Cardiac muscle cell (in vitro differentiated cells and primary cell): ENCODE measurements around the gene FAM136A. TPM values are rescaled to one million over a fixed set of nuclear protein-coding genes. Genes with fewer than 3 reads are reported as not detected.

Source experiments
- DNase-seq, 2 donors: peaks; one replicate each; pipeline versions ENCODE4 v3.0.0 to v3.0.0-alpha.2; 2010 to 2017; ENCODE audit warnings: low read depth in 1 of 2, low spot score in 1 of 2
- H3K27ac ChIP-seq: fragments of 200-600 bp; sonication (generic); 2 replicates; pipeline ENCODE4 v1.5.1; 2016
- H3K27me3 ChIP-seq: fragments of 200-600 bp; sonication (generic); 2 replicates; pipeline ENCODE4 v1.6.0; 2016; ENCODE audit warnings: control low read depth
- H3K36me3 ChIP-seq: fragments of 200-600 bp; sonication (generic); 2 replicates; pipeline ENCODE4 v1.5.1; 2016; ENCODE audit warnings: control low read depth
- H3K4me1 ChIP-seq: fragments of 200-600 bp; sonication (generic); 2 replicates; pipeline ENCODE4 v1.8.1; 2017; ENCODE audit warnings: low read depth, mild to moderate bottlenecking, mixed run types
- H3K4me3 ChIP-seq: fragments of 200-600 bp; sonication (generic); 2 replicates; pipeline ENCODE4 v1.5.1; 2016; ENCODE audit warnings: mild to moderate bottlenecking
- H3K9me3 ChIP-seq: fragments of 200-600 bp; sonication (generic); 2 replicates; pipeline ENCODE4 v1.5.1; 2017; ENCODE audit warnings: low read depth, mild to moderate bottlenecking, control low read depth
- polyA plus RNA-seq: library from polyadenylated mRNA; unstranded; fragments of >200 nt; fragmentation: Nextera tagmentation; extraction: Ambion mirVana; gene quantifications from 2 replicates; pipeline ENCODE4 v1.2.1, GENCODE V29; 2016
- total RNA-seq: library from RNA; depleted of rRNA; stranded (reverse); fragments of >200 nt; gene quantifications from 2 replicates; pipeline ENCODE4 v1.2.3, GENCODE V29; 2016
- TF ChIP-seq, protein P1 (sequence below): IDR thresholded peaks from 2 replicates; pipeline ENCODE4 v1.5.1; 2012; ENCODE audit warnings: low read depth, mild to moderate bottlenecking, low read length

FAM136A gene
- total and polyA plus RNA-seq, 2 experiments from 2014 or later = 70.8 to 109 TPM

DNA sequence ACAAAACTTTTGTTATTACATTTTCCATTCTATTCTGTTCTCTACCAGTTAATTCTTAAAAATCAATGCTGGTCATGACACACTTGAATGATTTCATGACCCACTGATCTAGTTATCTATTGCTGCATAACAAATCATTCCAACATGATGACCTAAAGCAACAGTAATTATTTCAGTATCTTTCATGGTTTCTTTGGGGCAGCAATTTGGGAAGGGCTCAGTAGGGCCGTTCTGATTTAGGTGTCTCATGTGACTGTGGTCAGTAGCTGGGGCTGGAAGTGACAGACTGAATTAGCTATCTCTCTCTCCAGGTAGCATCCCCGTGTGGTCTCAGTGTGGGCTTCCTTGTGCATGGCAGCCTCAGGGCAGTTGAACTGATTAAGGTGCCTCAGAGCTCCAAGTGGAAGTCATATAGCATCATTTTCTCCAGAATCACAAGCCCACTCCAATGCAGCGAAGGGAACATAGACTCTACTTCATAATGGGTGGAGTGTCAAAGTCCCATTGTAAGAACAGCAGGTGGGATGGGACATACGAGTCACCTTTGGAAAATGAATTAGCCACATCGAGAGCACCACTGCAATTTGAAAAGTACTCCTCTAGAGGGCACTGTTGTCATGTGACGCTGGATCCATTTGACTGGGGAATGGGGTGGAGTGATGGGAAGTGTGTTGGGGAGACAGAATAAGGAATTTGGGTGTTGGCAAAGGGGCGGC lies 39.1 kb upstream of the FAM136A start:
- TF ChIP-seq, protein P1, sequence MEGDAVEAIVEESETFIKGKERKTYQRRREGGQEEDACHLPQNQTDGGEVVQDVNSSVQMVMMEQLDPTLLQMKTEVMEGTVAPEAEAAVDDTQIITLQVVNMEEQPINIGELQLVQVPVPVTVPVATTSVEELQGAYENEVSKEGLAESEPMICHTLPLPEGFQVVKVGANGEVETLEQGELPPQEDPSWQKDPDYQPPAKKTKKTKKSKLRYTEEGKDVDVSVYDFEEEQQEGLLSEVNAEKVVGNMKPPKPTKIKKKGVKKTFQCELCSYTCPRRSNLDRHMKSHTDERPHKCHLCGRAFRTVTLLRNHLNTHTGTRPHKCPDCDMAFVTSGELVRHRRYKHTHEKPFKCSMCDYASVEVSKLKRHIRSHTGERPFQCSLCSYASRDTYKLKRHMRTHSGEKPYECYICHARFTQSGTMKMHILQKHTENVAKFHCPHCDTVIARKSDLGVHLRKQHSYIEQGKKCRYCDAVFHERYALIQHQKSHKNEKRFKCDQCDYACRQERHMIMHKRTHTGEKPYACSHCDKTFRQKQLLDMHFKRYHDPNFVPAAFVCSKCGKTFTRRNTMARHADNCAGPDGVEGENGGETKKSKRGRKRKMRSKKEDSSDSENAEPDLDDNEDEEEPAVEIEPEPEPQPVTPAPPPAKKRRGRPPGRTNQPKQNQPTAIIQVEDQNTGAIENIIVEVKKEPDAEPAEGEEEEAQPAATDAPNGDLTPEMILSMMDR = peak; percentile 82
- no peaks in the 10 kb centered on the region for H3K36me3 ChIP-seq

DNA sequence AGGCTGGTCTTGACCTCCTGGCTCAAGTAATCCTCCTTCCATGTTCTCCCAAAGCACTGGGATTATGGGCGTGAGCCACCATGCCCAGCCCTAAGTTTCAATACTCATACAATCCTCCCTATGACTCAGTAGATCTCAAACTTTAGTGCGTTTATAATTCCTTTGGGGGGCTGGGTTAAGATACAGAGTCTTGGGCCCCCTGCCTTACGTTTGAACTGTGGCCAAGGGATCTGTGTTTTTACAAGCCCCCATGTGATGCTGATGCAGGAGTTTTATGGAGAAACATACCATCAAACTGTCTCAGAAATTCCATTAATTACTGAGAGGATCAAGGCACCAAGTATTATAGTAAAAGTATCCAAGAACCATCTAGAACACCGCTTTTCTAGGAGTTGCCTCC lies 38.2 kb upstream of the FAM136A start:
- TF ChIP-seq, protein P1 = no peak

More for the DNA sequence above, 39.1 kb upstream of the FAM136A start:
- Histone ChIP-seq H3K9me3 (no peaks in the 10 kb centered on the region), H3K27ac (no peak overlapping the region), H3K4me3 (no peak overlapping the region), H3K27me3 (no peaks in the 10 kb centered on the region), H3K4me1 (no peaks in the 10 kb centered on the region)
- peak; percentile 52 to 67 for DNase-seq

DNA sequence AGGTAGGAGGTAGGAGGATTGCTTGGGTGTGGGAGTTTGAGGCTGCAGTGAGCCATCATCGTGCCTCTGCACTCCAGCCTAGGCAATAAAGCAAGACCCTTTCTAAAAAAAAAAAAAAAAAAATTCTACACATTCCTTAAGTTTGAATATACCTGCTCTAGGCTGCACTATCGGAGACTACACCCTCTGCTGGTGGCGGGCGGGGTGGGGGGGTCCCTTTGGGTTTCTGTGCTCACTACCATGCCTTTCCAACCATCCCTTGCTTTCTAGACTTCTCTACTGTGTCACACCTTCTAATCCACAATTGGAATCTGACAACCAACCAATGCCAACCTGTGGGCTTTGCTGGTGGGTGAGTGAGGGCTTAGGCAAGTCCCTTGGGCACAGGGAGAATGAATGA lies 34.7 kb upstream of the FAM136A start:
- H3K4me1 ChIP-seq = no peaks in the 10 kb centered on the region
- no peaks in the 10 kb centered on the region for H3K27me3 ChIP-seq
- H3K36me3 ChIP-seq = no peaks in the 10 kb centered on the region
- H3K9me3 ChIP-seq = no peaks in the 10 kb centered on the region
- H3K27ac ChIP-seq = no peak overlapping the region
- H3K4me3 ChIP-seq = no peak overlapping the region
- DNase-seq = no peak
- TF ChIP-seq, protein P1 = no peak

More for the DNA sequence above, 38.2 kb upstream of the FAM136A start:
- Histone ChIP-seq H3K27ac (no peak overlapping the region), H3K27me3 (no peaks in the 10 kb centered on the region), H3K4me1 (no peaks in the 10 kb centered on the region), H3K9me3 (no peaks in the 10 kb centered on the region), H3K4me3 (no peak overlapping the region), H3K36me3 (no peaks in the 10 kb centered on the region)
- DNase-seq = no peak

DNA sequence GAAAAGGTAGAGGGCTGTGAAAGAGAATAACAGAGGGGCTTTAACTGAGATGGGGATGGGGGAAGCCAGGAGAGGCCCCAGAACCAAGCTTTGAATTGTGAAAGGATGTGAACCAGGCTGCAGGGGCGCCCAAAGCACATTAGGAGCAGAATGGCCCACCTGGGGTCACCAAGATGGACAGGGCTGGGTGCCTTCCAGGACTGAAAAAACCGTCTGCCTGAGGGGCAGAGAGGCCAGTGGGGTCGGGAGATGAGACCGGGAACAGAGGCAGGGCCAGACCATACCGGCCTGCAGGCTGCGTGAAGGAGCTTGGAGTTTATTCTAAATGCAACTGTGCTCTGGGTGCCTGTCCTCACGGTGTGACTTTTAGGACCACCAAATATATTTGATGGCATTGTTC lies 29.1 kb upstream of the FAM136A start:
- no peaks in the 10 kb centered on the region for H3K27me3 ChIP-seq
- H3K4me3 ChIP-seq = no peak overlapping the region
- no peak for DNase-seq
- no peak overlapping the region for H3K27ac ChIP-seq
- H3K4me1 ChIP-seq = no peaks in the 10 kb centered on the region
- TF ChIP-seq, protein P1 = no peak
- H3K9me3 ChIP-seq = no peaks in the 10 kb centered on the region
- H3K36me3 ChIP-seq = no peaks in the 10 kb centered on the region

DNA sequence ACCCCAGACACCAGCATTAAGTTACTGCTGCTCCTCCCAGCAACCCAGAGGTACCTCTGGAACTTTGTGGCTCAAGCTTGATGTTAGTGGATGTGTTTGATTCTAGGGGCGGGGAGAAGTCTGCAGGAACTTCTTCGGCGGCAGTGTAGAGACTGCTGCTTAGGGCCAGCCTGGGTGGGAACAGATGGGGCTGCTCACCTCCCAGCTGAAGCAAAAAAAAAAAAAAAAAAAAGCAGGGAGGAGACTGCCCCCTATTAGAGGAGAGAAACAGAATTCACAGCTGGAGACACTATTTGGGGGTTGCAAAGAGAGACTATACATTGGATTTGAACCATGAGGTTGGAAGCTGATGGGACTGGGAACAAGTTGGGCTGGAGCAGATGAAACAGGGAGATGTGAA lies 28.6 kb upstream of the FAM136A start:
- Histone ChIP-seq H3K27me3 (no peaks in the 10 kb centered on the region), H3K27ac (no peak overlapping the region), H3K9me3 (no peaks in the 10 kb centered on the region), H3K4me3 (no peak overlapping the region), H3K36me3 (no peaks in the 10 kb centered on the region), H3K4me1 (no peaks in the 10 kb centered on the region)
- TF ChIP-seq, protein P1 = no peak
- no peak for DNase-seq
